HG03060 (cell line): ENCODE data around the gene JAM2.

Experiments used
- ATAC-seq: cut with Tn5 transposase; IDR thresholded peaks from one replicate; pipeline ENCODE4 v1.9.1; 2021; ENCODE audit warnings: low read depth, moderate number of reproducible peaks; ENCODE audit not compliant: unreplicated experiment

The JAM2 gene

GRCh38 chr21:25760677-25761076, 121.6 kb downstream of the JAM2 start:
- no peak for ATAC-seq

GRCh38 chr21:25764065-25764464, 125.0 kb downstream of the JAM2 start:
- ATAC-seq = no peak
